ENCODE measurements around the gene RPS24. TPM values are rescaled to one million over a fixed set of nuclear protein-coding genes. Genes with fewer than 3 reads are reported as not detected.

The RPS24 gene
- total RNA-seq, 1 experiment from 2014 or later: 2,812 TPM

DNA sequence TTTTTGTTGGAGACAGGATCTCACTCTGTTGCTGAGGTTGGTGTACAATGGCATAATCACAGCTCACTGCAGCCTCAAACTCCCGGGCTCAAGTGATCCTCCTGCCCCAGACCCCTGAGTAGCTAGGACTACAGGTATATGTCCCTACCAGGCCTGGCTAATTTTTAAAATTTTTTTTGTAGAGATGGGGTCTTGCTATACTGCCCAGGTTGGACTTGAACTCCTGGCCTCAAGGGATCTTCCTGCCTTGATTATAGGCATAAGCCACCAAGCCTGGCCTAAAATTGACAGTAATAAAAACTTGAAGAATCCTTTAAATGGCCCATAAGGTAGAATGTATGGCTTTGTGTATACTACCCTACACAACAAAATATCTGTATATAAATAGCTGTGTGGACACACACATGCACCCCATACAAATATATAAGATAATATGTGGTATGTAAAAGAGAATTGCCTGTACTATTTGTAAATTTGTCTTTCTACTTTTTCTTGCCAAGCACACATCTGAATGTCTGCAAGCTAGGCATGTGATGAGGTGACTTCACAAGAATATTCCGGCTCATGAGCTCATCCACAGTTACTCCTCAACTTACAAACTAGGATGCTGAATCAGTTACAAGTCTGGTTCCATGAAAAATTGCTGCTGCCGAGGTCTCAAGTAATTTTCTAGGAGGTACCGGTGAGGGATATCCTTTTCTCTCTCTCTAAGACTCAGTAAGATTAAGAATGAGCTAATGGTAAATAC, 30.9 kb upstream of the RPS24 start:
- Histone ChIP-seq H2AFZ (ENCODE audit: low read length) (no peak overlapping the region), H3K36me3 (ENCODE audit: insufficient read depth, low read length) (peaks cover 51% of the 10 kb centered on the region), H3K27me3 (ENCODE audit: low read length) (no peaks in the 10 kb centered on the region), H3K9me2 (replicated peaks; ENCODE audit: insufficient read depth, low read length) (no peaks in the 10 kb centered on the region), H3K4me3 (ENCODE audit: low read length) (no peak overlapping the region), H3K9me3 (ENCODE audit: low read length) (no peaks in the 10 kb centered on the region), H3K9ac (ENCODE audit: low read length) (no peak overlapping the region), H3K79me2 (ENCODE audit: low read length) (no peaks in the 10 kb centered on the region), H4K20me1 (ENCODE audit: insufficient read depth, low read depth, low read length) (no peaks in the 10 kb centered on the region), H3K4me1 (ENCODE audit: low read length) (no peaks in the 10 kb centered on the region), H3K27ac (ENCODE audit: low read length) (no peak overlapping the region), H3K4me2 (ENCODE audit: low read depth, low read length, poor library complexity, severe bottlenecking) (no peak overlapping the region)
- no peak for DNase-seq

DNA sequence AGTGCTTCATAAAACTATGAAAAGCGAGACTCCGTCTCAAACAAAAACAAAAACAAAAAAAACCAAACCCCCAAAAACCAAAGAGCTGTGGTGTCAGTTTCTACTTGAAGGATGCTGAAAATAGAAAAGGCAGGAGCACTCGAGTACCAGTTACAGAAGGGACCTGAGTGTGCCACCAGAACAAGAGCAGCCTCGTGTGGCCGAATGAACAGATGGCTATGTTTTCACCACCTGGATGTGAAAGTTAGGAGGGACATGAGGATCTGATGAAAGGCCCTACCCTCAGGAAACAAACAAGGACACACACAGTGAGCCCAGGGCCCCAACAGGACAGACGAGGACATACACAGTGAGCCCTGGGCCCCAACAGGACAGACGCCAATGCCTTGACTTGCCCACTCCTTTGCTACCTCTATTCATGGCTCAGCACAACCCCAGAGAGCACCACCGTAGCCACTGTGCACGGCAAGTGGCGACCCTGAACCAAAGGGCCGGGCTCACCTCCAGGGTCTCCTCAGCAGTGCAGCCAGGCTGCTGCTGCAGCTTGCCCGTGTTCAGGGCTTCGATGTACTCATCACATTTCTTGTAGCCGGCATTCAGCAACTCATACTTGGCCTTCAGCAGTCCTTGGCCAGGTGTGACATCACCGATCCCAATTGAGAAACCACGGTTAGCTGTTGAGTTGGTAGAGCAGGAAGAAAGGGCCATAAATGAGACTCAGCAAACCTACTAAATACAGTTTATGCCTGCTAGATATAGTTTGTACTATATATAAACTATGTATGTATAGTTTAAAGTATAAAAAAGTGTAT, 29.2 kb upstream of the RPS24 start:
- H3K27me3 ChIP-seq (ENCODE audit: low read length): no peaks in the 10 kb centered on the region
- peaks cover 48% of the 10 kb centered on the region for H3K36me3 ChIP-seq (ENCODE audit: insufficient read depth, low read length)
- H3K79me2 ChIP-seq (ENCODE audit: low read length): no peaks in the 10 kb centered on the region
- no peaks in the 10 kb centered on the region for H4K20me1 ChIP-seq (ENCODE audit: insufficient read depth, low read depth, low read length)
- H3K9me3 ChIP-seq (ENCODE audit: low read length): no peaks in the 10 kb centered on the region
- DNase-seq: no peak
- no peaks in the 10 kb centered on the region for H3K4me1 ChIP-seq (ENCODE audit: low read length)
- no peak overlapping the region for H3K9ac ChIP-seq (ENCODE audit: low read length)
- no peak overlapping the region for H3K4me3 ChIP-seq (ENCODE audit: low read length)
- no peaks in the 10 kb centered on the region for H3K9me2 ChIP-seq (replicated peaks; ENCODE audit: insufficient read depth, low read length)
- no peak overlapping the region for H2AFZ ChIP-seq (ENCODE audit: low read length)
- no peak overlapping the region for H3K27ac ChIP-seq (ENCODE audit: low read length)
- H3K4me2 ChIP-seq (ENCODE audit: low read depth, low read length, poor library complexity, severe bottlenecking): no peak overlapping the region

DNA sequence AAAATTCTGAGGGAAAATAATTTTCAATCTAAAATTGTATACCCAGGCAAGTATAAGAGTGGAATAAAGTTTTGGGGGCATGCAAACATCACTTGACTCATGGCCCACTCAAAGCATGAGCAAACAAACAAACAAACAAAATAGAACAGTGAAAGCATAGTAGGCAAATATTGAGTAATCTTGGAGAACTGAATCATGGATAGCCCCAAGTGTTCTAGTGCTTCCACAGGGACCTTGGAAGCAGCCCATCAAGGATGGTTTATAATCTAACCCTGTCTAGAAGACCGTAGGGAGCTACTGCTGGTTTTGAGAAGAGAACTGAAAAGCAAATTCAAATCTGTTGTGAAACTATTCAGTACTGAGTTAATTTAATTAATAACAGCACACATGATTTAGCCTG, 26.5 kb upstream of the RPS24 start:
- H3K27ac ChIP-seq (ENCODE audit: low read length): no peak overlapping the region
- H3K9ac ChIP-seq (ENCODE audit: low read length): no peak overlapping the region
- H3K36me3 ChIP-seq (ENCODE audit: insufficient read depth, low read length): peaks cover 50% of the 10 kb centered on the region; the same call in 1 of the 2 replicates
- no peaks in the 10 kb centered on the region for H3K4me1 ChIP-seq (ENCODE audit: low read length)
- no peaks in the 10 kb centered on the region for H3K9me3 ChIP-seq (ENCODE audit: low read length)
- no peaks in the 10 kb centered on the region for H4K20me1 ChIP-seq (ENCODE audit: insufficient read depth, low read depth, low read length)
- no peak overlapping the region for H3K4me2 ChIP-seq (ENCODE audit: low read depth, low read length, poor library complexity, severe bottlenecking)
- H3K4me3 ChIP-seq (ENCODE audit: low read length): no peak overlapping the region
- no peak overlapping the region for H2AFZ ChIP-seq (ENCODE audit: low read length)
- H3K79me2 ChIP-seq (ENCODE audit: low read length): no peaks in the 10 kb centered on the region
- H3K9me2 ChIP-seq (replicated peaks; ENCODE audit: insufficient read depth, low read length): no peaks in the 10 kb centered on the region
- no peak for DNase-seq
- H3K27me3 ChIP-seq (ENCODE audit: low read length): no peaks in the 10 kb centered on the region

DNA sequence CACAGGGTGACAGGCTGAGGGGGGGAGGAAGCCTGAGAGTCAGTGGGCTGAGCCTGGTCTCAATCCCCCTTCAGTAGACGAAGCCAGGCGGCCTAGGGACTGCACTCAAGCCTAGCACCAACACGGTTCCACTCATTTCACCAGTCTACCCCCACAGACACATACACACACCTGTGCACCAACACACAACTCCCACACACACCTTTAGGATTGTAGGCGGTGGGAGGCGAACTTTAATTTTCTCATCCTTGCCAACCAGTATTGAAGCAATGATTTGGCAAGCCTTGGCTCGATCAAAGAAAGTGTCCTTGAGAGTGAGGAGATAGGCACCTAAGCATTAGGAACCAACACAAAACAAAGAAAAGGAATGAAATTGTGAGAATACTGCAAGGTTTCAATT, 24.0 kb upstream of the RPS24 start:
- Histone ChIP-seq H3K4me1 (ENCODE audit: low read length) (no peaks in the 10 kb centered on the region), H3K79me2 (ENCODE audit: low read length) (0 out of 2 replicates have a peak, but pooled peaks cover 2% of the 10 kb centered on the region), H3K36me3 (ENCODE audit: insufficient read depth, low read length) (peaks cover 60% of the 10 kb centered on the region; the same call in 1 of the 2 replicates), H3K27ac (ENCODE audit: low read length) (no peak overlapping the region), H4K20me1 (ENCODE audit: insufficient read depth, low read depth, low read length) (no peaks in the 10 kb centered on the region), H3K27me3 (ENCODE audit: low read length) (no peaks in the 10 kb centered on the region), H3K9me2 (replicated peaks; ENCODE audit: insufficient read depth, low read length) (no peaks in the 10 kb centered on the region), H3K9ac (ENCODE audit: low read length) (no peak overlapping the region), H2AFZ (ENCODE audit: low read length) (no peak overlapping the region), H3K9me3 (ENCODE audit: low read length) (no peaks in the 10 kb centered on the region), H3K4me3 (ENCODE audit: low read length) (no peak overlapping the region), H3K4me2 (ENCODE audit: low read depth, low read length, poor library complexity, severe bottlenecking) (no peak overlapping the region)
- no peak for DNase-seq

DNA sequence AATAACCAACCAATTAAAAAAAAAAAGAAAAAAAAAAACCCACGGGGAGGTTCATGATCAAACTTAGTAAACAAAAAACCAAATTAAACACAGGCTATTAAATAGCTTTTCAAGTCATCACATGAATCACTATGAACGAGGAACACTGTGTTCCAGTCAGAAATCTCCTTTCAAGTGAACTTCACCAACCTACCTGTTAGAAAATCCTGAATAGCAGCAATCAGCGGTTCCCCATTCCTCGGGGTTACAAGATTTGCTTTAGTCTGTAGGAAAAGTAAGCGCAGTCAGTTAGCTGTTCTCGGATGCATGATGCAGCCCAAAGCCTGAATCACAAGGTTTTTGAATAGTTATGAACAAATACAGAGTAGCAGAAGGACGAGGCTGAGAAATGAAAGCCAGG, 23.4 kb upstream of the RPS24 start:
- Histone ChIP-seq H3K9ac (ENCODE audit: low read length) (no peak overlapping the region), H3K27ac (ENCODE audit: low read length) (no peak overlapping the region), H3K36me3 (ENCODE audit: insufficient read depth, low read length) (peaks cover 60% of the 10 kb centered on the region; the same call in 1 of the 2 replicates), H3K4me2 (ENCODE audit: low read depth, low read length, poor library complexity, severe bottlenecking) (no peak overlapping the region), H2AFZ (ENCODE audit: low read length) (no peak overlapping the region), H3K79me2 (ENCODE audit: low read length) (0 out of 2 replicates have a peak, but pooled peaks cover 5% of the 10 kb centered on the region), H3K9me3 (ENCODE audit: low read length) (no peaks in the 10 kb centered on the region), H3K9me2 (replicated peaks; ENCODE audit: insufficient read depth, low read length) (no peaks in the 10 kb centered on the region), H4K20me1 (ENCODE audit: insufficient read depth, low read depth, low read length) (no peaks in the 10 kb centered on the region), H3K4me1 (ENCODE audit: low read length) (no peaks in the 10 kb centered on the region), H3K27me3 (ENCODE audit: low read length) (no peaks in the 10 kb centered on the region), H3K4me3 (ENCODE audit: low read length) (no peak overlapping the region)
- no peak for DNase-seq

DNA sequence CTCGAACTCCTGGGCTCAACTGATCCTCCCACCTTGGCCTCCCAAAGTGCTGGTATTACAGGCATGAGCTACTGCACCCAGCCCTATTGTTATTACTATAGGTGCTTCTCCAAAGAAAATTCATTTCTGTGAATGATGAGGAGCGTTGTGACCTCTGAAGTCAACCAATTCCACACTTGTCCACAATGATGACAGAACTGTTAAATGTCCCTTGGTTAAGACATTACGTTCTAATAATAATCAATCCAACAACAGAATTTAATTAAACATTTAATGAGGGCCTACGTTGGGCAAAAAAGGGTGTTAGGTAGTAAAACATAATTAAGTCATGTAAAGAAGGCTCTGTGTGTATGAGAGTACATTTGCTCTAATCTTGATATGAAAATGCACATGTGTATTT, 22.6 kb upstream of the RPS24 start:
- no peak overlapping the region for H2AFZ ChIP-seq (ENCODE audit: low read length)
- no peaks in the 10 kb centered on the region for H4K20me1 ChIP-seq (ENCODE audit: insufficient read depth, low read depth, low read length)
- no peaks in the 10 kb centered on the region for H3K4me1 ChIP-seq (ENCODE audit: low read length)
- no peaks in the 10 kb centered on the region for H3K9me3 ChIP-seq (ENCODE audit: low read length)
- DNase-seq: no peak
- 0 out of 2 replicates have a peak, but pooled peaks cover 5% of the 10 kb centered on the region for H3K79me2 ChIP-seq (ENCODE audit: low read length)
- H3K9me2 ChIP-seq (replicated peaks; ENCODE audit: insufficient read depth, low read length): no peaks in the 10 kb centered on the region
- no peak overlapping the region for H3K4me2 ChIP-seq (ENCODE audit: low read depth, low read length, poor library complexity, severe bottlenecking)
- H3K27ac ChIP-seq (ENCODE audit: low read length): no peak overlapping the region
- no peaks in the 10 kb centered on the region for H3K27me3 ChIP-seq (ENCODE audit: low read length)
- peaks cover 61% of the 10 kb centered on the region; the same call in 1 of the 2 replicates for H3K36me3 ChIP-seq (ENCODE audit: insufficient read depth, low read length)
- no peak overlapping the region for H3K9ac ChIP-seq (ENCODE audit: low read length)
- no peak overlapping the region for H3K4me3 ChIP-seq (ENCODE audit: low read length)

DNA sequence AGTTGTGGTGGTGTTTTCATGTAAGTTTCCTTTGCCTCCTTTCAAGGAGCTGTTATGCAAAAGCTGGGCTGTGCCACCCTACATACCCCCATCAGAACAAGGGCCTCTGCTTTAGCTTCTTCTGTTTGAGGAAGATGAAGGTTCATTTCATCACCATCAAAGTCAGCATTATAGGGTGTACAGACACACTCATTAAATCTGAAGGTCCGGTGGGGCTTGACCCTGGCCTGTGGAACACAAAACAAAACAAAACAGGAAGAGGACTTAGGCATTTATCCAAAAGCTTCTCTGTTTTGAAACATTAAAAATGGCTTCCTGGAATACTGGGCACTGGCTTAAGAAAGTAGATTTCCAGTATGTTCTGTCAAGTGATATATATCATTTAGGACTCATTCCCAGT, 20.1 kb upstream of the RPS24 start:
- H3K27me3 ChIP-seq (ENCODE audit: low read length): no peaks in the 10 kb centered on the region
- H4K20me1 ChIP-seq (ENCODE audit: insufficient read depth, low read depth, low read length): no peaks in the 10 kb centered on the region
- H3K36me3 ChIP-seq (ENCODE audit: insufficient read depth, low read length): peaks cover 55% of the 10 kb centered on the region

DNA sequence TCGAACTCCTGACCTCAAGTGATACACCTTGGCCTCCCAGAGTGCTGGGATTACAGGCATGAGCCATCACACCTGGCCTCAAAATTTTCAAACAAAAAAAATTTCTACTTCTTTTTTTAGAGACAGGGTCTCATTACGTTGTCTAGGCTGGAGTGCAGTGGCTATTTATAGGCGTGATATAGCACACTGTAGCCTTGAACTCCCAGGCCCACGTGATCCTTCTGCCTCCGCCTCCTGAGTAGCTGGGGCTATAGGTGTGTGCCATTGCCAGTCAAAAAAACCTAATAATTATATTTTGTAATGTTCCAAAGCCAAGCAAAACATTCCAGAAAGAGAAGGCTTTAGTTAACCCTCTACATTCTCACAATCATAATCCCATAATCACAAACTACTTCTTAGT, 18.1 kb upstream of the RPS24 start:
- no peak for DNase-seq
- Histone ChIP-seq H3K36me3 (ENCODE audit: insufficient read depth, low read length) (peaks cover 57% of the 10 kb centered on the region), H3K27me3 (ENCODE audit: low read length) (no peaks in the 10 kb centered on the region), H3K79me2 (ENCODE audit: low read length) (0 out of 2 replicates have a peak, but pooled peaks cover 5% of the 10 kb centered on the region), H2AFZ (ENCODE audit: low read length) (no peak overlapping the region), H3K9me3 (ENCODE audit: low read length) (no peaks in the 10 kb centered on the region), H4K20me1 (ENCODE audit: insufficient read depth, low read depth, low read length) (no peaks in the 10 kb centered on the region), H3K4me1 (ENCODE audit: low read length) (no peaks in the 10 kb centered on the region), H3K9ac (ENCODE audit: low read length) (no peak overlapping the region), H3K4me2 (ENCODE audit: low read depth, low read length, poor library complexity, severe bottlenecking) (no peak overlapping the region), H3K27ac (ENCODE audit: low read length) (no peak overlapping the region), H3K4me3 (ENCODE audit: low read length) (no peak overlapping the region), H3K9me2 (replicated peaks; ENCODE audit: insufficient read depth, low read length) (no peaks in the 10 kb centered on the region)

More for the DNA sequence above, 20.1 kb upstream of the RPS24 start:
- 0 out of 2 replicates have a peak, but pooled peaks cover 5% of the 10 kb centered on the region for H3K79me2 ChIP-seq (ENCODE audit: low read length)
- H3K9me3 ChIP-seq (ENCODE audit: low read length): no peaks in the 10 kb centered on the region
- H3K27ac ChIP-seq (ENCODE audit: low read length): no peak overlapping the region
- no peaks in the 10 kb centered on the region for H3K4me1 ChIP-seq (ENCODE audit: low read length)
- H2AFZ ChIP-seq (ENCODE audit: low read length): no peak overlapping the region
- DNase-seq: no peak
- H3K4me3 ChIP-seq (ENCODE audit: low read length): no peak overlapping the region
- no peaks in the 10 kb centered on the region for H3K9me2 ChIP-seq (replicated peaks; ENCODE audit: insufficient read depth, low read length)
- H3K4me2 ChIP-seq (ENCODE audit: low read depth, low read length, poor library complexity, severe bottlenecking): no peak overlapping the region
- no peak overlapping the region for H3K9ac ChIP-seq (ENCODE audit: low read length)
